ENCODE data around the gene RPL39L.
"Not testable (repeated sequence)": the region's sequence is repeated elsewhere in the genome, so short reads cannot be mapped to it uniquely, and the experiment has no call there.

The RPL39L gene

GRCh38 chr3:187139126-187139894 lies at the start of gene RPL39L:
TSS of gene RPL39L (minus strand) at chr3:187139496. CDS start at chr3:187121300, 18,196 bp downstream.
- peak; percentile 95 for DNase-seq

- no peak for DNase-seq
These were observed 49.6 kb upstream of the RPL39L start for GRCh38 chr3:187188931-187189330.

- DNase-seq: no peak
These were observed 47.6 kb upstream of the RPL39L start for GRCh38 chr3:187186801-187187421.

- no peak for DNase-seq
These were observed 47.1 kb upstream of the RPL39L start for GRCh38 chr3:187186375-187186774.

- no peak for DNase-seq
These were observed 46.5 kb upstream of the RPL39L start for GRCh38 chr3:187185759-187186158.

DNA sequence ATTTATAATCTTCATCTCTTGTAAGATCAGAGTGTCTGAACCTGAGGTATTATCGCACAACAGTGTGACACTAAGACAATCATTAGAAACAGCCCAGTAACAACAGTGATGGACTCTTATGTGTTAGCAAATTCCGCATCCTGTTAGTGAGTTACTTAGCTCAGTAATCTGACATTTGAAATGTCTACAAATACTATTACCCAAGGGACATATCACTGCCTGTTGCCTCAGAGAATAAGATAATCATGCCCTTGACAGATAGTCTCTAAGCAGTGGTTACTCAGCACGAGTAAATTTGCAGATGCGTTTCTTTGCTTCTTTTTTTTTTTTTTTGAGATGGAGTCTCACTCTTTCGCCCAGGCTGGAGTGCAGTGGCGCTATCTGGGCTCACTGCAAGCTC lies 44.6 kb upstream of the RPL39L start:
- DNase-seq: no peak

GRCh38 chr3:187183210-187183862 lies 44.0 kb upstream of the RPL39L start:
- no peak for DNase-seq

DNA sequence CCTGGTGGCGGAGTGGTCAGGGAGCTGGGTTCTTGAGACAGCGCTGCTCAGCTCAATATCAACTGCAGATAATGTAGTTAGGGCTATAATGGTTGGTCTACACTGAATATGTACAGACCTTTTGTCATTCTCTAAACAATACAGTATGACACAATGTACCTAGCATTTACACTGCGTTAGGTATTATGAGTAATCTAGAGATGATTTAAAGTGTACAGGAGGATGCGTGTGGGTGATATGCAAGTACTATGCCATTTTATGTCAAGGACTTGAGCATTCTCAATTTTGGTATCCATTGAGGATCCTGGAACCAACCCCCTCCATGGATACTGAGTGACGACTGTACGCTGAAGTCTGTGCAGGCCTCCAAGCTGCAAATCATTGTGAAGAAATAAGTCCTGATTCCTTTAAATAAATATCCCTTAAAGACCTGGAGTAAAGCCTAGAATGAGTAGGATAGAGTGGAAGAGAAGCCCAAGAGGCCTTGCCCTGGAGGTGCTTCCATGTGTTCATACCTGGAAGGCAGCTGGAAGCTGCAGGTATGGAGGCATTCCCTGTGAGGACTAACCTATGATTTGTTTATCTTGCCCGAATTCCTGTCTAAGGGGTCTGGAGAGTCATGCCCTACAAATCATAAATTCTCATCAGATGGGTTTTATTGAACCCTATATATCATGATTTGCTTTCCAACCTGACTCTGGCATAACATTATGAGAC lies 42.3 kb upstream of the RPL39L start:
- DNase-seq: no peak

DNA sequence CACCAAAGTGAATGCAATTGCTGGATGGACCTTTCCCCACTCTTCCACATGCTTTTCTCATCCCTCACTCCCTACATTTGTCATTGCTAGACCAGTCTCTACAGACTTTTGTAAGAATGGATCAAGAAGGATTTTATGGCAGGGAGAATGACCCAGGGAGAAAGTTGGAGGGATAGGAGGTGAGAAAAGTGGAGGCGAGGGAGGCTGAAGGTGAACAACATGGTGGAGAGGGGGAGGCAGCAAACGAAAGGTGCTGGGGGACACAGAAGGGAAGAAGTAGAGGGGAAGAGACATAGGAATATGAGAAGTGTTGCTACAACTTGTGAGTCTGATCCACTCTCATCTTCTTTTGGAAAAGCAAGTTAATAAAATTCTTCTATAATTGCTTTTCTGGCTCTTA lies 33.6 kb upstream of the RPL39L start:
- no peak for DNase-seq

DNA sequence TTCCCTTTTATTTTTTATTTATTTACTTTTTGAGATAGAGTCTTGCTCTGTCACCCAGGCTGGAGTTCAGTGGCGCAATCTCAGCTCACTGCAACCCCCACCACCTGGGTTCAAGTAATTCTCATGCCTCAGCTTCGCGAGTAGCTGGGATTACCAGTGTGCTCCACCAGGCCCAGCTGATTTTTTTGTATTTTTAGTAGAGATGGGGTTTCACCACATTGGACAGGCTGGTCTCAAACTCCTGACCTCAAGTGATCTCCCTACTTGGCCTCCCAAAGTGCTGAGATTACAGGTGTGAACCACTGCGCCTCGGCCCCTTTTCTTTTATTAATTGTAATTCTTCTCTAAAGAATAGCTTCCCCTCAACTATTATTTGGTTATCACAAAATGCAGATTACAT lies 31.6 kb upstream of the RPL39L start:
- not testable (repeated sequence) for DNase-seq

DNA sequence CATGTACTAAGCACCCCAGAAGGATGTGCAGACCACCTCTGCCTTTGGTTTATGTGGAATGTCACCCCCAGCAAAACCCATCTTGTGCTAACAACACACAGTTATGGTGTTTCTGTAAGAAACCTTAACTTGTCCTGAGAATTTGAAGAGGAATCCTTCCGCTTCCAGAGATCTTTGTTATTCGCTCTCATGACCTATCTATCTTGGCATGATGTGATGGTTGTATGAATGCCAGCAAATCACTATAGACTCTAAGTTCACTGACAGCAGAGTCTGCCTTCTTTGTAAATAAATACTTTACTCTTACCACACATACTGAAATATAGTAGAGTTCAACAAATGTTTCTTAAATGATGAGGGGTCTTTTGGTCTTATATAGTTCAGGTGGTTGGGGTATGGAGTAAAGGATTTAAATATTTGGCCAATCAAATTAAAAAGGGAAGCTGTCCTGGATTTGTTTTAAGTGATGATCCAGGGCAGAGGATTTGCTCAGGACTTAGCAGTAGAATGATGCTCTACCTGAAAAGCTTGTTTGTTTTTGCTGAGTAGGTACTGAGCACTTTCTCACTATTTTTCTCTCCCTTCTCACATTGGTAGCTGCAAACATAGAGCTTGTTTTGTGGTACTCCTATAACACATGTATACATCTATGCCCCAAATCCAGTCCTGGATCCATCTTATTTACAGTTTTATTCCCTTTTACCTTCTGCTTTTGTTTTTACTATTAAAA lies 30.1 kb upstream of the RPL39L start:
- DNase-seq: no peak

DNA sequence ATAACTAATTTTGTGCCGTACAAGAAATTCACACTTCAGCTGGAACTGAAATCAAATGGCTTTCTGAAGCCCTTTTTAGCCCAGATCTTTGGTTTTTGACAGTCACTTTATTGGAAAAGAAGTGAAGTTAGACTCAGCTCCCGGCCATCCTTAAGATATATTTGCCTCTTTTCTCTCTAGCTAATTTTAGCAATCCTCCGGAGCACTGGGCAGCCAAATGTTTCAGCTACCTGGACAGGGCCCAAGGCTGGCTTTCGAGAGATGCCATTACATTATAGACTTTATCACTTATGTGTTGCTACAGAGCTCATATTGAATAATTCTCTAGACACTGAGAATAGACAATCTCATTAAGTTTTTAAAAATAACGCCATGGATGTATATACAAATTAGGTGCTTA lies 28.5 kb upstream of the RPL39L start:
- DNase-seq: no peak

DNA sequence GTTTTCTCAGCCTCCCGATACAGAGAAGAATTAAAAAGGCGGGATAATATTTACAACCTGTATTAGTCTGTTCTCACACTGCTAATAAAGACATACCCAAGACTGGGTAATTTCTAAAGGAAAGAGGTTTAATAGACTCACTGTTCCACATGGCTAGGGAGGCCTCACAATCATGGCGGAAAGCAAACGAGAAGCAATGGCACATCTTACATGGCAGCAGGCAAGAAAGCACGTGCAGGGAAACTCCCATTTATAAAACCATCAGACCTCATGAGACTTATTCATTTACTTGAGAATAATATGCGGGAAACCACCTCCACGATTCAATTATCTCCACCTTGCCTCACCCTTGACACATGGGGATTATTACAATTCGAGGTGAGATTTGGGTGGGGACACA lies 27.5 kb upstream of the RPL39L start:
- no peak for DNase-seq

DNA sequence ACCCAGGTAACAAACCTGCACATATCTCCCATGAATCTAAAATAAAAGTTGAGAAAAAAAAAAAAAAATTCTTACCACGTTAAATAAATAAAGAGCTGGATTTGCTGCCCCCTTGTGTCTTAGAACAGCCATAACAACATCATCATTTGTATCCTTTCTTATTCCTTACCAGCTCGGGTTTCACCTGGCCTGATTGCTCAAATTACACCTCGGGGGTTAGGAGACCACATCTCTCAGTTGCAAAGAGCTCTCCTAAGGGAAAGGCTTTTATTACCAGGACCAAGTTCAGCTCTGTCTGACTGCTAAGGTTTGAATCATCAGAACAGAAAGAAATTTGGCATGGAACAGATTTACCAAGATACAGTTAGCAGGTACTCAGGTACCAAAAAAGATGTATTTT lies 25.8 kb upstream of the RPL39L start:
- DNase-seq: peak; percentile 26

DNA sequence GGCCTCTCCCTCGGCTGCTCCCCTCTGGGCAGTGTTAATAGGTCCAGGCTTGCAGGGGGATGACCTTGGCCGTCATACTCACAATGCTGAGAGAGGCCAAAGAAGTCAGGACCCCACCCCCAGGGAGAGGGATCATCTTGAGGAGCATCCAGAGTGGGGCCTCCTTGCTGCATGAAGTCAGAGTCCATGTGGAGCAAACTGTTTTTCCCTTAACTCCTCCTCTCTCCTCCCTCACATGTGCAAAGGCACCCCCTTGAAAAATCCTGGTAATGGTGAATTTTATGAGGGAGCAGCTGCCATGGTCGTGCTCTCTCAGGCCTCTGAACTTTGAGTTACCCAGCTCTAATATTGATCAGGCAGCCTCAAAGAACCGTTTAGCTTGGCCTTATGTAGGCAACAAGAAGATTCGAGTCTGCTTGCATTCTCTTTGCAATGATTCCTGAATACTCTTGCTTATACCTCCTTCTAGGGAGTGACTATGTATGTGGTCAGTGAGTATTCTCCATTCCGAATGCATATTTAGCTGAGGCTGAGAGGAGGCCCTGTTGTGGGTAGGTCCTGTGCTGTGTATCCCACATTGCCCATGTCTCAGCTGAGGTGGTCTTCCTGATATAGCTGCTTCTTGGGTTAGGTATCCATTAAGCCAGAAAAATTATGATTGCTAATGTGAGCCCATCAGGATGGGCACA lies 23.1 kb upstream of the RPL39L start:
- no peak for DNase-seq

- no peak for DNase-seq
These were observed 22.3 kb upstream of the RPL39L start for GRCh38 chr3:187161556-187161955.

DNA sequence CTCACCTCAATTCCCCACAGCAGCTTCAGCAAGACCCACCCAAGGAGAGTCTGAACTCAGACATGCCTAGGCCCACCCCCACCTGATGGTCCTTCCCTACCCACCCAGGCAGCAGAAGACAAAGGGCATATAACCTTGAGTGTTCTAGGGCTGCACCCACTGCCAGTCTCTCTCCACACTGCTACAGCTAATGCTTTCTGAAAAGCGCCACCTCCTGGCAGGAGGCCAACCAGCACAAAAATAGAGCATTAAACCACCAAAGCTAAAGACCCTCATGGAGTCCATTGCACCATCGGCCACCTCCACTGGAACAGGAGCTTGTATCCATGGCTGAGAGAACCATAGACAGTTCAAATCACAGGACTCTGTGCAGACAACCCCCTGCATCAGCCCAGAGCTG lies 11.3 kb upstream of the RPL39L start:
- peak; percentile 81 for DNase-seq

GRCh38 chr3:187150186-187150585 lies 10.9 kb upstream of the RPL39L start:
- no peak for DNase-seq

DNA sequence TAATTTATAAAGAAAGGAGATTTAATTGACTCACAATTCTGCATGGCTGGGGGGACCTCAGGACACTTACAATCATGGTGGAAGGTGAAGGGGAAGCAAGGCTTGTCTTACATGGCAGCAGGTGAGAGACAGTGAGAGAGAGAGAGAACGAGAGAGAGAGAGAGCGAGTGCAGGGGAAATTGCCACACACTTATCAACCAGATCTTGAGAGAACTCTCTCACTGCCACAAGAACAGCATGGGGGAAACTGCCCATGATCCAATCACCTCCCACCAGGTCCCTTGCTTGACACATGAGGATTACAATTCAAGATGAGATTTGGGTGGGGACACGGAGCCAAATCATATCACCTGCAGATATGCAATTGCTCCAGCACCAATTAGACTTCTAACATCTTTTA lies 7.1 kb upstream of the RPL39L start:
- no peak for DNase-seq

DNA sequence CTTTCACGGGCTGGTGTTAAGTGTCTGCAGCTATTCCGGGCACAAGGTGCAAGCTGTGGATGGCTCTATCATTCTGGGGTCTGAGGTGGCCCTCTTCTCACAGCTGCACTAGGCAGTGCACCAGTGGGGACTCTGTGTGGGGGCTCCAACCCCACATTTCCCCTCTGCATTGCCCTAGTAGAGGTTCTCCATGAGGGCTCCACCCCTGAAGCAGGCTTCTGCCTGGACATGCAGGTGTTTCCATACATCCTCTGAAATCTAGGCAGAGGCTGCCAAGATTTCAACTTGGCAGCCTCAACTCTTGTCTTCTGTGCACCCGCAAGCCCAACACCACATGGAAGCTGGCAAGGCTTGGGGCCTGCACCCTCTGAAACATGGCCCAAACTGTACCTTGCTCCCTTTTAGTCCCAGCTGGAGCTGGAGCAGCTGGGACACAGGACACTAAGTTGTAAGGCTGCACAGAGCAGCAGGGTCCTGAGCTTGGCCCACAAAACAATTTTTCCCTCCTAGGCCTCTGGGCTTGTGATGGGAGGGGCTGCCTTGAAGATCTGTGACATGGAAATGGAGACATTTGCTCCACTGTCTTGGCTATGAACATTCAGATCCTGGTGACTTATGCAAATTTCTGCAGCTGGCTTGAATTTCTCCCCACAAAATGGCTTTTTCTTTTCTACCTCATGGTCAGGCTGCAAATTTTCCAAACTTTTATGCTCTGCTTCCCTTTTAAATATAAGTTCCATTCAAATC lies 6.0 kb upstream of the RPL39L start:
- DNase-seq: no peak

- DNase-seq: no peak
These were observed 578 bp upstream of the RPL39L start for GRCh38 chr3:187139895-187140253.

GRCh38 chr3:187136936-187137335 lies 2.4 kb downstream of the RPL39L start:
- DNase-seq: peak; percentile 19

All from activated CD4-positive, alpha-beta T cell treated with anti-CD3 and anti-CD28 coated beads for 48 hours (primary cell).